NCI-H1105 (cell line): ENCODE measurements around the gene TLN1.

ENCODE experiments used
- DNase-seq: peaks from one replicate; lab custom pipeline; 2025; lab: John Stamatoyannopoulos, UW

The TLN1 gene

GRCh38 chr9:35755071-35755470 is 23.1 kb upstream of the TLN1 start:
- no peak for DNase-seq

DNA sequence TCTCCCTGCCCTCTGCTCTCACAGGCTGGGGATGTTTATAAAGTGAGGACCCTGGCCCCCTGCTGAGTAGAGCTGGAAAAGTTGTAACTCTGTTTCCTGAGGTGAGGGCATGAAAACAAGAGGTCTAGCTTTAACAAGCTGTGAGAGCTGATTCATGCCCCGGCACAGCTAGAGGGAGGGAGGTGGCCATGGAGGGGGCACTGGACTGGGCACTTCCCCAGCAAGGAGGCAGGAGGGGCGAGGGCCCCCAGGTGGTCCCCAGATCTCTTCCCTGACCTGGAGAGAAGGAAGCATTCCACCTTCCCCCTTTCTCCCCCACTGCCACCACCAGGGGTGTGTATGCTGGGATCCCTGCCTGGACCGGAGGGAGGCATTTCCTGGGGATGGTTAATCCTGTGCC is 22.3 kb upstream of the TLN1 start, which contains the start of gene MSMP:
MSMP (minus strand) TSS at position 13 of the 400 bp plus-strand sequence. CDS start 147 bp downstream, outside the sequence.
- no peak for DNase-seq

GRCh38 chr9:35753466-35753865 is 21.5 kb upstream of the TLN1 start:
- DNase-seq, result no peak

DNA sequence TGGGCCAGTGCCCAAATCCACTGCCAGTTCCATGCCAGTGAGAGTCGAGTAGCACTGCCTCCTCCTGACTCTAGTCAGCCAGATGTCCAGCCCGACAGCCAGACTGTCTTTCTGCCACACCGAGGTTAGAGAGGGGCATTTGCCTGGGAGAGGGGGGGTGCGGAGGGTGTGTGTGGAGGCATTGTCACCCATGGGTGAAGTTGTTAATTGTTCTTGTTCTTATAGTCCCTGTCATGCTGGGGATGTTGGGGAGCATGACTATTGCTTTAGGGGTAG is 18.2 kb upstream of the TLN1 start:
- DNase-seq, result no peak

DNA sequence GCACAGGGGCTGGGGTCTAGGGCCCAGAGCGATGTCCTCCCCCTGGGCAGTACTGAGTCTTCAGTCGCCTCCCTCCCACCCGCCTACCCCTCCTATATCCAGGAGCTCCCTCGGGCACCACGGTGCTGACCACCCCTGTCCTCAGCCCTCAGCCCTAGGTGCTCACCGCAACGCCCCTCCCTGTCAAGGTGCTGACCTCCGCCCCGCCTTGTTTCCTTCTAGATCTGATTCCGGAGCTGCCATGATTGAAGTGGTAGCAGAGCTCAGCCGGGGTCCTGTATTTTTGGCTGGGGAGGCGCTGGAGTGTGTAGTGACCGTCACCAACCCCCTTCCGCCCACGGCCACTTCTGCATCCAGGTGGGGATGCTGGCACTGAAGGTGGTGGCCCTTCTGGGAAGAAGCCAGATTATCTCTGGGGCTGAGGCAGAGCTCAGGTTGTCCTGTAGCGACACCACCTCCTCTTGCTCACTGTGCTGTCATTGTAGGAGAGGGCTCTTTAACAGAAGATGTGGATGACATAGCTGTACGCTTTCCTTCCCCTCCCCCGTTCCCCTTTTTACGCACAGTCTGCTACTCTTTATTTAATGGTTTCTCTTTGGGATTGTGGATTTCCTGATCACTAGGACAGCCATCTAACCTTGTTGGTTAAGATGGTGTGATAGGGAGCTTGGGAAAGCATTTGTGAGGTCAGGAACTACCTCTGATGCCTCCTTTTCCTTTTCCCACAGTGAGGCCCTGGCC is 17.7 kb upstream of the TLN1 start:
- DNase-seq, result peak; percentile 11

DNA sequence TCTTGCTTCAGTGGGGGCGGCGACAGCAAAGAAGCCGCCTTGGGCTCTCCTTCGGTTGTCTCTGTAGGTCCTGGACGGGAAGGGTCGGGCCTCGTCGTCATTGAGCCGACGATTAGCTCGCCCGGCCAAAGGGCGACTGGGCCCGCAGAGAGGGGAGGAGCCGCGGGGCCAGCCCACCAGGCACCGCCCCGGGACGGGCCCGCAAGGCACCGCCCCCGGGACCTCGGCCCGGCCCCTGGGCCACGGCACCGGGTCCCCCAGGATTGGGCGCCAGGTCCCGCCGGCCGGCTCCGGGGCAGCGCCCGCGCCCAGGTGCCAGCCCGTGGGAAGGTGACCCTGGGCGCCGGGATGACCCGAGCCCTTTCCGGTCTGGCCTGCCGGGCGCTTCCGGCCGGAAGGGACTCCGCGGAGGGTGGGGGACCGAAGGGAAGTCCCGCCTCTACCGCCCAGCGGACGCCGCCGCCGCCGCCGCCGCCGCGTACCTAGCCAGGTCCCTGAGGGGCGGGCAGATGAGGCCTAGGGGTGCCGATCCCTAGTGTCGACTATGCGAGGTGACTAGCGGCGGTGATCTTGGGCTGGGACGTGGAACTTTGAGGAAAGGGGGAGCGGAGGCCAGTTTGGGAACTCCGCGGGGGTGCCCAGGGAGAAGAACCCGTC is 17.0 kb upstream of the TLN1 start, which contains the start of the genes GBA2 and RGP1:
GBA2 (minus strand) TSS at position 371 of the 657 bp plus-strand sequence. CDS start 524 bp downstream, outside the sequence.
RGP1 (plus strand) TSS at position 430 of the 657 bp plus-strand sequence. CDS start 469 bp downstream, outside the sequence.
- peak; percentile 69 for DNase-seq

DNA sequence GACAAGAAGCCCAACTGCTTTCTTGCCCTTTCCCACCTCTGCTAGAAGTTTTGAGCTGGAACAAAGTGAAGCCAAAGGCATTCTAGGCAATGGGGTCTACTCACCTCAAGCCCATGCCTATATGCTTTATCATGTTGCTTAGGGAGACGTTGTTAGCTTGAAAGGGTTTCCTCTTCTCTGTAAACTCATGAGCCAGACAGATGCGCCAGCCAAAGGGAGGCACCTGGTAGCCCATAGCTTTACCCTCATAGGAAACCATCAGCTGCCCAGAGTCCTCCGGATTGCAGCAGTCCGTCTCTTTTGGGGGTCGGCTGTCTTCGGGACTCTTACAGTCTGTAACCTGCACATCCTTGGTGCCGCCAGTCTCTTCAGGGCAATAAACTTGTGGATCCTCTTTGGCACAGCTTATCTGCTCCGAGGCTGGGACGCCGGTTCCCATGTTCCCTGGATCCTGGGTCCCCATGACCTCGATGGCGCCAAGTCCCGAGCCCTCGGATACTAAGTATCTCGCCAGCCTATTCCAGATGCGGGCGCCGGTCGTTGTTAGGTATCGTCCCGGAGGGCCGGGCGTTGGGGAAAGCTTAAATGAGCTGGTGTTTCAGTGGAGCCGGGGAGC is 16.4 kb upstream of the TLN1 start:
- no peak for DNase-seq

- no peak for DNase-seq
Observed at GRCh38 chr9:35746583-35746982, 14.6 kb upstream of the TLN1 start.

- no peak for DNase-seq
Observed at GRCh38 chr9:35745569-35745968, 13.6 kb upstream of the TLN1 start.

DNA sequence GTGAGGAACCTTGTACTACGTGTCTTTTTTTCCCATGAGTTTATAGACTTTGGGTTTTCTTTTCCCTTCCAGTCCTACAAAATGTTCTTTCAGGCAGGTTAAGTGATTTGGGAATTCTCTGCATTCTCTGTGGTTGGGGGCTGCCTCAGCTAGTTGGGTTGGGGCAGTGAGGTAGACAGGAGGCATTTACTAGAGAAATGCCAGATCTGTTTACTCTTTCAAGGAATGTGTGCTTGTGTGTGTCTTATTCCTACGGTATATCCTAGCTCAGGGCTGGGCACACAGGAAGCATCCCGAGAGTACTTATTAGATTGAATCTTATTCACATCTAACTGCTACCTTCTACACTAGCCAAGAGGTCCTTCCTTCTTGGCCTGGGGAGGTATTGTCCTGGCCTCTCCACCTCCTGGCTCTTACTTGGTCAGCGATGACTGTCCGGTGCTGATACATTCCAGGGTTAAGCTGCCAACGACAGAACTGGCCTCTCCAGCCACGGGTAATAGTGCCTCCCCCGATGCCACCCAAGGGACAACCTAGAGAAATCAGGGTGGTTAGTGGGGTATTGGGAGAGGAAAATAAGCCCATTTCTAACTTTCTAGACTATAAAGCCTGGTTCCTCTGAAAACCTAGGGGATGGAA is 12.0 kb upstream of the TLN1 start:
- no peak for DNase-seq

DNA sequence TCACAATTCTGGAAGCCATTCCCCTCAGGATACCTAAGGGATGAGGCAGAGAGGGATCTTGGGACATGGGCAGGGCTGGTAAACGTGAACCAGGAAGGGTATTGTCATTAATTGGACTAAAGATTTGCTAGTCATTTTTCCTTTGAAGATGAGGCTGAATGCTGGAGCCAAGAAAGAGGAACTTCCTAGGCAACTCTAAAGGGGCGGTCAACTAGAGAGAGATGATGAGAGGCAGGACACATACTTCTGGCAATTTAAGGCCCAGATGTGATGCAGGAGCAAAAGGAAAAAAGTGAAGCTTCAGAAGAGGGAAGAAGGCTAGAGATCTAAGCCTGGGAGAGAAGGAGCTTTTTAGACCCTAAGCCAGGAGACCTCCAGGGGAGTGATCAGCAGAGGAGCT is 11.5 kb upstream of the TLN1 start:
- DNase-seq, result no peak

GRCh38 chr9:35741740-35742139 is 9.7 kb upstream of the TLN1 start:
- no peak for DNase-seq

GRCh38 chr9:35740243-35740642 is 8.2 kb upstream of the TLN1 start:
- no peak for DNase-seq

- DNase-seq, result no peak
Observed at GRCh38 chr9:35738924-35739323, 6.9 kb upstream of the TLN1 start.

DNA sequence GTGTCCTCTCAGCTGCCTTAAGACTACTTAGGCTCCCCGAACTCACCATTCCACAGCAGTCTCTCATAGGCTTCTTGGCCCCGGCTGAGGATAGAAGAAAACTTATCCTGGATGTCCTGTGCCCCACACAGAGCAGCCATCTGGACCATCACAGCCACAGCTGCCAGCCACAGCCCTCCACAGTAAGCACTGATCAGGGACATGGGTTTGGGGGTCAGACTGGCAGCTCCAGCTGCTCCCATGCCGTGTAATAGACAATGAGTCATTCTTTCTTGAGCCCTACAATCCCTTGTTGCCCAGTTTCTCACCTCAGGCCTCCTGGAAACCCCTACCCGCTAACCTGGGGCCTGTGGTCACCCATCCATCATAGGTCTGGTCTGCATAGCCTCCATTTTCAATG is 6.2 kb upstream of the TLN1 start:
- no peak for DNase-seq

- DNase-seq, result no peak
Observed at GRCh38 chr9:35737143-35737542, 5.1 kb upstream of the TLN1 start.

GRCh38 chr9:35736201-35736633 is 4.2 kb upstream of the TLN1 start:
- DNase-seq, result peak; percentile 43

GRCh38 chr9:35734096-35734495 is 2.1 kb upstream of the TLN1 start:
- DNase-seq, result no peak

- peak; percentile 37 for DNase-seq
Observed at GRCh38 chr9:35732800-35733541, 976 bp upstream of the TLN1 start.

GRCh38 chr9:35731415-35732184 is 395 bp downstream of the TLN1 start:
- DNase-seq, result no peak

- DNase-seq, result no peak
Observed at GRCh38 chr9:35730486-35730854, 1.5 kb downstream of the TLN1 start.
